Ascending aorta (tissue), 2 donors: Measurements from ENCODE around the gene P2RY14. TPM values are rescaled to one million over a fixed set of nuclear protein-coding genes. Genes with fewer than 3 reads are reported as not detected.

Experiments
- DNase-seq, 2 donors: peaks; one replicate each; pipeline ENCODE4 v3.0.0-alpha.2; 2019; ENCODE audit warnings: low spot score in 2 of 2
- H3K27ac ChIP-seq, 2 donors: fragments of 200-600 bp; sonication (generic); one replicate each; pipeline ENCODE4 v1.5.1; 2016 to 2017; ENCODE audit warnings: mild to moderate bottlenecking in 1 of 2
- H3K27me3 ChIP-seq: fragments of 200-600 bp; sonication (generic); one replicate; pipeline ENCODE4 v1.5.1; 2017
- H3K36me3 ChIP-seq, 2 donors: fragments of 200-600 bp; sonication (generic); one replicate each; pipeline ENCODE4 v1.5.1; 2016
- H3K4me1 ChIP-seq, 2 donors: fragments of 200-600 bp; sonication (generic); one replicate each; pipeline ENCODE4 v1.5.1; 2016 to 2017; ENCODE audit warnings: mild to moderate bottlenecking in 1 of 2
- H3K4me3 ChIP-seq, 2 donors: fragments of 200-600 bp; sonication (generic); one replicate each; pipeline ENCODE4 v1.5.1; 2016 to 2017; ENCODE audit warnings: mild to moderate bottlenecking in 1 of 2
- H3K9me3 ChIP-seq, 2 donors: fragments of 200-600 bp; sonication (generic); one replicate each; pipeline ENCODE4 v1.5.1; 2016
- intact Hi-C: fragments of 100-400 bp; cut with DNase I; formaldehyde crosslinking; loops from one replicate; pipeline ENCODE4 v1.15.1; 2023
- total RNA-seq: library from RNA; depleted of rRNA; stranded (reverse); fragments of >200 nt; gene quantifications from one replicate; pipeline ENCODE4 v1.1.0, GENCODE V29; 2016
- TF ChIP-seq, protein P1 (sequence below), 3 experiments: fragments of 200-600 bp in 2 of 3; fragments of 450-650 bp in 1 of 3; sonication (generic) in 2 of 3; IDR thresholded peaks; one replicate each; pipeline ENCODE4 v1.5.1; 2016 to 2019; ENCODE audit warnings: antibody characterized with exemption in 3 of 3, mild to moderate bottlenecking in 1 of 3, moderate library complexity in 1 of 3

The P2RY14 gene
- total RNA-seq, 1 donor from 2014 or later, result 2.7 TPM

DNA sequence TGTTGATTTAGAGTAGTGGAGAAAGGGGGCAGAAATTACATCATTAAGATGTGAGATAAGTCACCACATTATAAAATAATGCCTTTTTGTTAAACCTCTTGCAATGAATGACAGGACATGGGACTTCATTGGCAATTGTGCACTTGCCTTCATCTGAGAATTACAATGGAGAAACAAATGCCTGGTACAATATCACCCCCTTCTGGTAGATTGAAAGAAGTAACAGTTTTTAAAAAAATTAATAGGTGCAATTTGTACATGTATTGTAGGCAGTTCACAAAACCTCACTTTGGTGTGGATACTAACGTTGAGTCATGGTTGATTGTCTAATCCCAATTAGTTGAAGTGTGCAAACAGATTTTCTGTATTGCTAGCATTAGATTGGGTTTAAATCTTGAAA lies 4.6 kb upstream of the P2RY14 start:
- H3K9me3 ChIP-seq, result no peaks in the 10 kb centered on the region
- TF ChIP-seq, protein P1, sequence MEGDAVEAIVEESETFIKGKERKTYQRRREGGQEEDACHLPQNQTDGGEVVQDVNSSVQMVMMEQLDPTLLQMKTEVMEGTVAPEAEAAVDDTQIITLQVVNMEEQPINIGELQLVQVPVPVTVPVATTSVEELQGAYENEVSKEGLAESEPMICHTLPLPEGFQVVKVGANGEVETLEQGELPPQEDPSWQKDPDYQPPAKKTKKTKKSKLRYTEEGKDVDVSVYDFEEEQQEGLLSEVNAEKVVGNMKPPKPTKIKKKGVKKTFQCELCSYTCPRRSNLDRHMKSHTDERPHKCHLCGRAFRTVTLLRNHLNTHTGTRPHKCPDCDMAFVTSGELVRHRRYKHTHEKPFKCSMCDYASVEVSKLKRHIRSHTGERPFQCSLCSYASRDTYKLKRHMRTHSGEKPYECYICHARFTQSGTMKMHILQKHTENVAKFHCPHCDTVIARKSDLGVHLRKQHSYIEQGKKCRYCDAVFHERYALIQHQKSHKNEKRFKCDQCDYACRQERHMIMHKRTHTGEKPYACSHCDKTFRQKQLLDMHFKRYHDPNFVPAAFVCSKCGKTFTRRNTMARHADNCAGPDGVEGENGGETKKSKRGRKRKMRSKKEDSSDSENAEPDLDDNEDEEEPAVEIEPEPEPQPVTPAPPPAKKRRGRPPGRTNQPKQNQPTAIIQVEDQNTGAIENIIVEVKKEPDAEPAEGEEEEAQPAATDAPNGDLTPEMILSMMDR (IDR thresholded peaks at IDR 0.05), result peak; percentile 51 to 72 (median 68)
- no peak overlapping the region for H3K4me3 ChIP-seq
- no peaks in the 10 kb centered on the region for H3K27me3 ChIP-seq
- no peak for DNase-seq
- intact Hi-C loops, result loop anchor here (1.0 to 2.0 kb wide), 3 partner anchors 56 to 494 kb away; no protein-coding TSS in a partner anchor
- peaks cover 0 to 2% of the 10 kb centered on the region in 2 donors for H3K4me1 ChIP-seq
- H3K36me3 ChIP-seq, result no peaks in the 10 kb centered on the region
- no peak overlapping the region for H3K27ac ChIP-seq

DNA sequence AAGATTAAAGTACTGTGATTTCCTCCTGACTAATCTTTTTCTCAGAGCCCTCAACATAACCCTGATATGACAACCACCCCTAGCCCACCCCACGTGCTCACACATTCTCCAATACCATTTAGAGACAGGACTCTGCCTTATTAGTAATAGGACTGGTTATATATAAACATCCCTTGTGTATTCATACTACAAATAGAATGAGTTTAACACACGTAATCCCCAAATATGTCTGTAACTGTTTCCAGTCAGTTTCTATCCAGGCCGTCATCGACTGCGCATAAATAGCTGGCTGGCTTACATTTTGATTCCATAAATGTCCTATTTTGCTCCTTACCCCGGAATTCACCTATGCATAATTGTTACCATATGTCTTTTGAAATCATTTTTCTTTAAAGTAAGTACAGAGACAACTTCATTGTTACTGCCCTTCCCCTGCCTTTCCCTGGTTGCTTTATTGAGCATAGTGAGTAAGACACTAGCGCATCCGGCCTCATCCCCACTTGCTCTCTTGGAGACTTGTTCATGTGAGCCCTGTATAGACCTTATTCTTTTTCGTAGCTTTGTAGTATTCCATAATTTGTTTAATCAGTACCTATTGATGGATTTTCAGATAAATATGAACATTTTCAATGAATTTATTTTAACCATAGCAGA lies 3.5 kb upstream of the P2RY14 start:
- H3K4me1 ChIP-seq, result peaks cover 0 to 2% of the 10 kb centered on the region in 2 donors
- no peak for DNase-seq
- intact Hi-C loops, result loop anchor here (1.0 to 2.0 kb wide), 2 partner anchors 113 to 493 kb away; no protein-coding TSS in a partner anchor
- H3K27me3 ChIP-seq, result no peaks in the 10 kb centered on the region
- no peaks in the 10 kb centered on the region for H3K9me3 ChIP-seq
- TF ChIP-seq, protein P1 (IDR thresholded peaks at IDR 0.05), result no peak
- no peaks in the 10 kb centered on the region for H3K36me3 ChIP-seq
- H3K4me3 ChIP-seq, result no peak overlapping the region
- no peak overlapping the region for H3K27ac ChIP-seq

DNA sequence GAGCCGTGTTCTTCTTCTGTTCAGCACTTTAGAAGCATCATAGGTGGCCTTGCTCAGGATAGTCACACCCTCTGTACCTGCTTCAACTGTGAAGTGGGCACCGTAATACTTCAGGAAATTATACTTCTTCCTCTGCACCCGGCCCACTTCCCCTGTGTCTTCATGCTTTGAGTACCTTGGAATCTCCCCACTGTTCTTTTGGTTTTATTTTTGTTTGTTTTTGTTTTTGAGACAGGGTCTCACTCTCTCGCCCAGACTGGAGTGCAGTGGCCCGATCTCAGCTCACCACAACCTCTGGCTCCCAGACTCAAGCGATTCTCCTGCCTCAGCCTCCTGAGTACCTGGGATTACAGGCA lies 1.7 kb downstream of the P2RY14 start:
- Histone ChIP-seq H3K36me3 (no peaks in the 10 kb centered on the region), H3K27me3 (no peaks in the 10 kb centered on the region), H3K4me3 (no peak overlapping the region), H3K27ac (no peak overlapping the region), H3K4me1 (no peaks in the 10 kb centered on the region), H3K9me3 (no peaks in the 10 kb centered on the region)
- DNase-seq, result no peak
- intact Hi-C loops, result no loop called here
- TF ChIP-seq, protein P1 (IDR thresholded peaks at IDR 0.05), result no peak

DNA sequence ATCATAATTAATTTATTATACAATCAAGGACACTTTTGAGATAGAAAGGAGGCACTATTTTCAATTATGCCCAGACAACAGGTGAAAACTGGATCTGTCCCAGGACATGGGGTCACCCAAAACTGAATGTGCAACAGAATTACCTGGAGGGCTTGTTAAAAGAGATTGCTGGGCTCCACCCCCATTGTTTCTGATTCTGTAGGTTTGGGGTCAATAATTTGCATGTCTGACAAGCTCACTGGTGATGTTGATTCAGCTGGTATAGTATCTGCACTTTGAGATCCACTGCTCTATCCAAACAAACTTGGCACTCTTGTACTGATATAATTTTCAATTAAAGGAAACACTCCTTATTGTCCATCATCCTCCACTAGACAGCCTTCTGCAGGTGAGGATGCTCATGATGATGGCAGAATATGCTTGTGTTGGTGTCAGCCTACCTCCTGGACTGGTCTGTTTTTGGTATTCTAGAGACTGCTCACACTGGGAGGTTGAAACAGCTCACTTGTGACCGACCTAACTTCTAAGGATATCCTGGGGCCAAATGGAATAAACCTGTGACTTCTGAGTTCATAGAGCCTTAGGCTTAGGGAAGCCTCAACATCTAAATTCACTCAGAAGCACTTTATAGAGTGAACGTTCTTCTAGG lies 2.2 kb downstream of the P2RY14 start:
- no peak overlapping the region for H3K27ac ChIP-seq
- no peak for DNase-seq

DNA sequence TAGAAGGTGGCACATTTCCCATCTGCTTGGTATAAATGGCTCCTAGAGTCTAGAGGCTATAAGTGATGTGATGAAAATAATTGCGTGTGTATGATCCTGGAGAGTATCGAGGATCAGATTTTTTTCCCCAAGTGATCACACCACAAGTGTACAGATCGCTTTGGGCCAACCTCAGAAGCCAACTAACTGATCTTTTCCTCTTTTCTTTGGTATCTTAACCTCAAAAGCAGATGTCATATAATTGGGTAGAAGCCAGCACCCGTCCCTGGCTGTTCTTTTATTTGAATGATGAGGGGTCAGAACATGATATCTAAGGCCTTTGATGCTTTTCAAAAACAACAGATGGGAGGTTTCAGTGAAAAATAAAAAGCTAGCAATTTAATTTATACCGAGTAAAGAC lies 3.3 kb downstream of the P2RY14 start:
- Histone ChIP-seq H3K27me3 (no peaks in the 10 kb centered on the region), H3K36me3 (no peaks in the 10 kb centered on the region), H3K4me3 (no peak overlapping the region), H3K27ac (no peak overlapping the region), H3K4me1 (no peaks in the 10 kb centered on the region), H3K9me3 (no peaks in the 10 kb centered on the region)
- TF ChIP-seq, protein P1 (IDR thresholded peaks at IDR 0.05), result no peak
- DNase-seq, result no peak
- intact Hi-C loops, result no loop called here

More for the DNA sequence above, 2.2 kb downstream of the P2RY14 start:
- TF ChIP-seq, protein P1 (IDR thresholded peaks at IDR 0.05), result no peak
- no peaks in the 10 kb centered on the region for H3K27me3 ChIP-seq
- intact Hi-C loops, result no loop called here
- no peaks in the 10 kb centered on the region for H3K4me1 ChIP-seq
- H3K9me3 ChIP-seq, result no peaks in the 10 kb centered on the region
- H3K4me3 ChIP-seq, result no peak overlapping the region
- no peaks in the 10 kb centered on the region for H3K36me3 ChIP-seq
